SK-N-MC (cell line): ENCODE measurements around the gene ADK.

Experiments
- EZH2 ChIP-seq: fragments of 200-600 bp; sonication (generic); IDR thresholded peaks from one replicate; pipeline ENCODE4 v1.6.1; 2017; ENCODE audit warnings: antibody characterized with exemption
- FOXP2 ChIP-seq: optimal IDR thresholded peaks from 2 replicates; pipeline ENCODE3; 2011; ENCODE audit warnings: mild to moderate bottlenecking, moderate library complexity; ENCODE audit not compliant: insufficient read depth; ENCODE audit errors: extremely low read length, control extremely low read depth
- POLR2AphosphoS5 ChIP-seq: IDR thresholded peaks from 2 replicates; pipeline ENCODE4 v1.6.1; 2012; ENCODE audit warnings: mild to moderate bottlenecking, low read depth, low read length, borderline replicate concordance

DNA sequence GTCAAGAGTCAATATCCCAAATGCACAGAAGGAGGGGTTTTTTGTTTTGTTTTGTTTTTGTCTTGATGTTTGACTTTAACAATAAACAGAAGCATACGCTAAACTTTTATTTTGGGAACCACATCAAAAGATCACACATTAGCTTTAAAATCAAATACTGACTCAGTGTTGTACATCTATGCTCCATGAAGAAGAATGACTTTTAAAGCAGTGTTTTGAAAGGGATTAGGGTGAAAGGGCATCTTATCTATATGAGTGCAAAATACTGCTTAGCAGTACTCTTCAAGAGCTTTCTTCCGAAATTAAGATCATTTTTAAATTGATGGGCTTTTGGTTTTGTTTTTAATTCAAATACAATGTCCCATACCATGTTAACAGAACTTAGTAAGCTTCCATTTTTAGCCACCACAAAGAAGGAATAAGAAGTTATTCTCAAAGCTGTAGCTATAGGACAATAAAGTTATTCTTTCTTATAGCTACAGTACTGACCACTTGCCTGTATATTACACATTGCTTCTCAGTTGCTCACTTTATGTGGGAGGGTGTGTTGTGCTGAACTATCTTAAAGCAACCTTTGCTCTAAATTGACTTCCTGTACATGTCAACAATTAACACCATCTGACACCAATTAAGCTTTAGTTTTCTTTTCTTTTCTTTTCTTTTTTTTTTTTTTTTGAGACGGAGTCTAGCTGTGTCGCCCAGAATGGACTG is 531.1 kb downstream of the ADK start:
- TF ChIP-seq EZH2: no peak
- no peak for TF ChIP-seq FOXP2
- TF ChIP-seq POLR2AphosphoS5: no peak
